Measurements from ENCODE around the gene MOCS3. TPM values are rescaled to one million over a fixed set of nuclear protein-coding genes. Genes with fewer than 3 reads are reported as not detected.
A peak's percentile ranks its signal among the peaks of the same experiment; 100 is the strongest.
"Not testable (repeated sequence)": the region's sequence is repeated elsewhere in the genome, so short reads cannot be mapped to it uniquely, and the experiment has no call there.

The MOCS3 gene
- total RNA-seq, 2 donors from 2014 or later, result 2.9 to 3.1 TPM

DNA sequence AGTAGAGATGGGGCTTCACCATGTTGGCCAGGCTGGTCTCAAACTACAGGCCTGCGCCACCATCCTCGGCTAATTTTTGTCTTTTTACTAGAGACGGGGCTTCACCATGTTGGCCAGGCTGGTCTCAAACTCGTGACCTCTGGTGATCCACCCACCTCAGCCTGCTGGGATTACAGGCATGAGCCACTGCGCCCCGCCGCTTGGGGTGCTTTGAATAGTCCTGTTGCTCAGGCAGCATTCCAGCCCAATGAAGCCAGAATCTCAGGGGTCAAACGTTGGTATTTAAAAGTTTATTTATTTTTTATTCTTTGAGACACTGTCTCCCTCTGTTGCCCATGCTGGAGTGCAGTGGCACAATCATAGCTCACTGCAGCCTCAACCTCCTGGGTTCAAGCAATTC, 11.3 kb downstream of the MOCS3 start:
- H3K27ac ChIP-seq, result no peak overlapping the region
- no peaks in the 10 kb centered on the region for H3K9me3 ChIP-seq
- H3K27me3 ChIP-seq, result no peaks in the 10 kb centered on the region
- peak; percentile 11 for DNase-seq (ENCODE audit: low spot score)
- H3K36me3 ChIP-seq, result no peaks in the 10 kb centered on the region
- H3K4me1 ChIP-seq, result no peaks in the 10 kb centered on the region
- H3K4me3 ChIP-seq, result no peak overlapping the region
- TF ChIP-seq CTCF (IDR thresholded peaks at IDR 0.05), result no peak

DNA sequence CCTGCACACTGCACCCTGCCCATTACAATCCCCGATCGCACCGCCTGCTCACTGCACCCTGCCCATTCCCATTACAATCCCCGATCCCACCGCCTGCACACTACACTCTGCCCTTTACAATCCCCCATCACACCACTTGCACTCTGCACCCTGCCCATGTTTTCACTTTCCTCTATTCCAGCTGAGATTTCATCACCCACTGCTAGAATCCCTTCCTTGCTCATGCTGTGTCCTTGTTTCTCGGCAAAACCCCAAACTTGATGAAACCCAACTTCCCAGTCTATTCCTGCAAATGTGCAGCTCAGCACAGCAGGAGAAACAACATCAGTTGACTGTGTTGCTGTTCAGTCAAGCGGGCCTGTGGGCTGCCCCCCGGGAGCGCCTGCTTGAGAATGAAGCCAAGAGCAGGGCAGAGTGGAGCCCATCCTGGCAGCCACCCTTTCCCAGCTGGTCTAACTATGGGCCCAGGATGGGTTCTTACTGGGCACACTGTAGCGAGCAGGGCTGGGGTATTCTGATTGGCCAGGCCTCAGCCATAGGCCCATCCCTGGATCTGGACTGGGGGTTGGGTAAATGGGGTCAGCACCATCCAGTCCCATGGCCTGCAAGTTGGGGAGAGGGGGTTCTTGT, 17.2 kb downstream of the MOCS3 start:
- Histone ChIP-seq H3K36me3 (no peaks in the 10 kb centered on the region), H3K4me3 (no peak overlapping the region), H3K27ac (no peak overlapping the region), H3K27me3 (no peaks in the 10 kb centered on the region), H3K9me3 (no peaks in the 10 kb centered on the region), H3K4me1 (no peaks in the 10 kb centered on the region)
- TF ChIP-seq CTCF (IDR thresholded peaks at IDR 0.05), result no peak
- no peak for DNase-seq (ENCODE audit: low spot score)

DNA sequence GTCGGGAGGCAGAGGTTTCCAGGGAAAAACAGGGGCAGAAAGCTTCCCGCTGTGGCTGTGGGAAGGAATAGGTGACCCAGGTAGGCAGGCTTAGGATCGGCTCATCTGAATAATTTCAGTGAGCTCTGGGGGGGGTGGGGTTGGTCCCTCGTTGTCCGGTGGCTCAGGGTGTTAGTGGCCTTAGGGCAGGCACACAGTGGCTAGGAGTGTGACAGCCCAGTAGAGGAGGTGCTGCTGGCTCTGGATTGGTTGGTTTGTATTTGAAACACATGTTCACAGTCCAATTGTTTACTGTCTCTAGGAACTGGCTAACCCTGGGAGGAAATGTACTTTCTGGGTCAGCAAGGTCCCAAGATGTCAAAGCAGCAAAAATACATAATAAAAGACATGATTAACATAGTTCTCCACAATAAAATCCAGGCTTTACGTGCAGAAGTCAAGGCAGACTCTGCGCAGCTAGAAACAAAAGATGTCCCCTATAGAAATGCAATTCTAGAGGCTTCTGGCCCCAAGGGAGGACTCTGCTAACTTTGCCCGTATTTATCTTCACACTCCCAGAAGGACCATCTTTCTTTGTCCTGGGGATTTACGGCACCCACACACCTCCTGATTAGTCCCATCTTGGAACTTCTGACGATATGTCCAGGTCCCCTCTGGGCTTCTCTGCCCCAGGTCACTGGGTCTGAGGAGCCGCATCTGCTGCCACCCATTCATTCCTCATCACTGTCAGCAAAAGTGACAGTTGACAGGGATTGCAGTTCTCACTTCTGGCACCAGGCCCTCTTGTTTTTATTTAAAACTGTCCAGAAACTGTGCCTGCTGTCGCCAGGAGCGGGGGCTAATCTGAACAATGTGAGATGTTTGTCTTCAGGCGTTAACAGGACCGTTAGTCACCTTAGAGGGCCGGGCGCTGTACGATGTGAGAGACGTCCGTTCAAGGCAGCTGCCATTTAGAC, 18.7 kb downstream of the MOCS3 start:
- no peaks in the 10 kb centered on the region for H3K27me3 ChIP-seq
- H3K4me3 ChIP-seq, result no peak overlapping the region
- no peak for DNase-seq (ENCODE audit: low spot score)
- H3K27ac ChIP-seq, result no peak overlapping the region
- peaks cover 0 to 4% of the 10 kb centered on the region in 2 donors for H3K4me1 ChIP-seq
- H3K9me3 ChIP-seq, result no peaks in the 10 kb centered on the region
- H3K36me3 ChIP-seq, result no peaks in the 10 kb centered on the region
- no peak for TF ChIP-seq CTCF (IDR thresholded peaks at IDR 0.05)

DNA sequence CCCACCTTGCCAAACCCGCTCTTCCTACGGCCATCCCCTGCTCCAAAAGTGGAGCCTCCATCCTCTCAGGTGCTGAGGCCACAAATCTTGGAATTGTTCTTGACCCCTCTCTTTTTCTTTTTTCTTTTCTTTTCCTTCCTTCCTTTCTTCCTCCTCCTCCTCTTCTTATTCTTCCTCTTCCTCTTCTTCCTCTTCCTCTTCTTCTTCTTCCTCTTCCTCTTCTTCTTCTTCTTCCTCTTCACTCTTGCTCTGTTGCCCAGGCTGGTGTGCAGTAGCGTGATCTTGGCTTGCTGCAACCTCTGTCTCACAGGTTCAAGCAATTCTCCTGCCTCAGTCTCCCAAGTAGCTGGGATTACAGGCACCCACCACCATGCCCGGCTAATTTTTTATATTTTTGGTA, 19.9 kb downstream of the MOCS3 start:
- not testable (repeated sequence) for H3K27me3 ChIP-seq, H3K27ac ChIP-seq

GRCh38 chr20:50980071-50980681, 21.6 kb downstream of the MOCS3 start:
- H3K36me3 ChIP-seq, result no peaks in the 10 kb centered on the region
- peaks cover 0 to 4% of the 10 kb centered on the region in 2 donors for H3K4me1 ChIP-seq
- peak; percentile 60 for DNase-seq (ENCODE audit: low spot score)
- no peaks in the 10 kb centered on the region for H3K27me3 ChIP-seq
- no peaks in the 10 kb centered on the region for H3K9me3 ChIP-seq
- H3K4me3 ChIP-seq, result no peak overlapping the region
- no peak for TF ChIP-seq CTCF (IDR thresholded peaks at IDR 0.05)
- H3K27ac ChIP-seq, result no peak overlapping the region

More for the DNA sequence above, 19.9 kb downstream of the MOCS3 start:
- not testable (repeated sequence) for H3K9me3 ChIP-seq; H3K36me3 ChIP-seq; H3K4me1 ChIP-seq; DNase-seq (ENCODE audit: low spot score); H3K4me3 ChIP-seq
